Chondrocyte (in vitro differentiated cells): Measurements from ENCODE around the gene TM9SF4. TPM values are rescaled to one million over a fixed set of nuclear protein-coding genes. Genes with fewer than 3 reads are reported as not detected.

Experiments used
- DNase-seq: peaks from one replicate; pipeline ENCODE4 v3.0.0; 2021; ENCODE audit warnings: mixed read lengths, low spot score
- H3K27ac Mint-ChIP-seq: one replicate; pipeline ENCODE4 v1.8.0; 2021; ENCODE audit warnings: mild to moderate bottlenecking, moderate library complexity, mixed read lengths; ENCODE audit not compliant: unreplicated experiment
- H3K27me3 Mint-ChIP-seq: 2 replicates; pipeline ENCODE4 v1.8.0; 2021; ENCODE audit warnings: low read depth, mixed read lengths
- H3K36me3 Mint-ChIP-seq: 2 replicates; pipeline ENCODE4 v1.8.0; 2021; ENCODE audit warnings: low read depth, mixed read lengths
- H3K4me1 Mint-ChIP-seq: 2 replicates; pipeline ENCODE4 v1.8.0; 2021; ENCODE audit warnings: low read depth, mild to moderate bottlenecking, mixed read lengths
- H3K4me3 Mint-ChIP-seq: one replicate; pipeline ENCODE4 v1.8.0; 2021; ENCODE audit warnings: mild to moderate bottlenecking, moderate library complexity, mixed read lengths; ENCODE audit not compliant: unreplicated experiment
- H3K9me3 Mint-ChIP-seq: 2 replicates; pipeline ENCODE4 v1.8.0; 2021; ENCODE audit warnings: low read depth, mixed read lengths
- total RNA-seq: library from RNA; stranded (reverse); gene quantifications from 3 replicates; pipeline ENCODE4 v1.2.1, GENCODE V29; 2021
- TF ChIP-seq, protein P1 (sequence below): fragments of 200-600 bp; sonication (generic); IDR thresholded peaks from 2 replicates; pipeline ENCODE4 v1.5.0; 2021; ENCODE audit warnings: antibody characterized with exemption, mild to moderate bottlenecking, moderate library complexity

Gene TM9SF4
- total RNA-seq, 1 donor from 2014 or later = 83.7 TPM

DNA sequence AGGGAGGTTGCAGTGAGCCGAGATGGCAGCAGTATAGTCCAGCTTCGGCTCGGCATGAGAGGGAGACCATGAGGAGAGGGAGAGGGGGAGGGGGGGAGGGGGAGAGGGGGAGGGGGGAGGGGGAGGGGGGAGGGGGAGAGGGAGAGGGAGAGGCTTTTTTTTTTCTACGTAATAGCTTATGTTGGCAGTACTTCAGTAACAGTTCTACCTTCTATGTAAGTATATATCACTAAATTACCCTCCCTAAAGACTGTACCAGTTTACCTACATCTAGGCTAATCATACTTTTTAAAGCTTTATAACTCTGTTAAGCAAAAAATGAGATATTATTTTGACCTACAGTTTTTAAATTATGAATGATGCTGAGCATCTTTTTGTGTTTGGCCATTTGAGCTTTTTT is 13.6 kb downstream of the TM9SF4 start:
- peaks cover 7% of the 10 kb centered on the region for H3K36me3 Mint-ChIP-seq
- no peaks in the 10 kb centered on the region for H3K27me3 Mint-ChIP-seq
- TF ChIP-seq, protein P1, sequence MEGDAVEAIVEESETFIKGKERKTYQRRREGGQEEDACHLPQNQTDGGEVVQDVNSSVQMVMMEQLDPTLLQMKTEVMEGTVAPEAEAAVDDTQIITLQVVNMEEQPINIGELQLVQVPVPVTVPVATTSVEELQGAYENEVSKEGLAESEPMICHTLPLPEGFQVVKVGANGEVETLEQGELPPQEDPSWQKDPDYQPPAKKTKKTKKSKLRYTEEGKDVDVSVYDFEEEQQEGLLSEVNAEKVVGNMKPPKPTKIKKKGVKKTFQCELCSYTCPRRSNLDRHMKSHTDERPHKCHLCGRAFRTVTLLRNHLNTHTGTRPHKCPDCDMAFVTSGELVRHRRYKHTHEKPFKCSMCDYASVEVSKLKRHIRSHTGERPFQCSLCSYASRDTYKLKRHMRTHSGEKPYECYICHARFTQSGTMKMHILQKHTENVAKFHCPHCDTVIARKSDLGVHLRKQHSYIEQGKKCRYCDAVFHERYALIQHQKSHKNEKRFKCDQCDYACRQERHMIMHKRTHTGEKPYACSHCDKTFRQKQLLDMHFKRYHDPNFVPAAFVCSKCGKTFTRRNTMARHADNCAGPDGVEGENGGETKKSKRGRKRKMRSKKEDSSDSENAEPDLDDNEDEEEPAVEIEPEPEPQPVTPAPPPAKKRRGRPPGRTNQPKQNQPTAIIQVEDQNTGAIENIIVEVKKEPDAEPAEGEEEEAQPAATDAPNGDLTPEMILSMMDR = no peak
- no peaks in the 10 kb centered on the region for H3K9me3 Mint-ChIP-seq
- no peak for DNase-seq
- H3K4me3 Mint-ChIP-seq = no peak overlapping the region
- H3K4me1 Mint-ChIP-seq = no peaks in the 10 kb centered on the region
- H3K27ac Mint-ChIP-seq = no peak overlapping the region

DNA sequence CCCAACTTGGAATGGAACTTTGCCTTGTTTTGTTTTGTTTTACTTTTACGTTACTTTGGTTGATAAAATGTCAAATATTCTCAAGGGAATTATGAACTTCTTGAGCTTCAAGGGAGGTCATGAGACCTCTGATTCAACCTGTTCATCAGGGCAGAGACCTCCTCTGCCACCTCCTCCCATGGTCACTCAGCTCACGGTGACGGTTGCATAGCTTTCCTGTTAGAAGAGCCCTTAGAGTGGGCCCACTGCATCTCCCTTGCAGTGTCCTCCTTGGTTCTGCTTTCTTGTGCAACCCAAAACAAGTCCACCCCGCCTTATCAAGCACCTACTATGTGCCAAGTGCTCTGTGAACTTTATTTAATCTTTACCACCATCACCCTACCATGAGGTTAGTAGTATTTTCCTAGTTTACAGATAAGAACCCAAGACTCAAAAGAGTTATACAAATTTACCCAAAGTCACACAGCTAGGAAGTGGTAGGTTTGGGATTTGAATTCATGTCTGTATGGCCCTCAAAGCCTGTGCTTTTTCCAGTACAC is 15.5 kb downstream of the TM9SF4 start:
- H3K9me3 Mint-ChIP-seq = no peaks in the 10 kb centered on the region

DNA sequence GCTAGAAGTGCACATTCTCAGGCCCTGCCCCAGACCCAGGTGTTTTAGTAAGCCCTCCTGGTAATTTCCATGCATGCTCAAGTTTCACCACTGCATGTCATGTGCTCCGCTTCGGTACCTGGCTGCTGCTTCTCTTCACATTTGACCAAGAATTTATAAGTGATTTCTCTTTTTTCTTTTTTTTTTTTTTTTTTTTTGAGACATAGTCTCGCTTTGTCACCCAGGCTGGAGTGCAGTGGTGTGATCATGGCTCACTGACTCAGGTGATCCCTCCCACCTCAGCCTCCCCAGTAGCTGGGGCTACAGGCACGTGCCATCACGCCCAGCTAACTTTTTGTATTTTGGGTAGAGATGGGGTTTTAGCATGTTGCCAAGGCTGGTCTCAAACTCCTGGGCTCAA is 16.0 kb downstream of the TM9SF4 start:
- no peak for DNase-seq
- Mint-ChIP-seq H3K4me3 (no peak overlapping the region), H3K9me3 (no peaks in the 10 kb centered on the region), H3K27ac (no peak overlapping the region), H3K36me3 (peaks cover 7% of the 10 kb centered on the region), H3K4me1 (peaks cover 6% of the 10 kb centered on the region), H3K27me3 (no peaks in the 10 kb centered on the region)
- TF ChIP-seq, protein P1 = no peak

More for the DNA sequence above, 15.5 kb downstream of the TM9SF4 start:
- Mint-ChIP-seq H3K27me3 (no peaks in the 10 kb centered on the region), H3K4me3 (no peak overlapping the region), H3K4me1 (peaks cover under 1% of the 10 kb centered on the region), H3K36me3 (peaks cover 7% of the 10 kb centered on the region), H3K27ac (no peak overlapping the region)
- TF ChIP-seq, protein P1 = no peak
- DNase-seq = no peak

DNA sequence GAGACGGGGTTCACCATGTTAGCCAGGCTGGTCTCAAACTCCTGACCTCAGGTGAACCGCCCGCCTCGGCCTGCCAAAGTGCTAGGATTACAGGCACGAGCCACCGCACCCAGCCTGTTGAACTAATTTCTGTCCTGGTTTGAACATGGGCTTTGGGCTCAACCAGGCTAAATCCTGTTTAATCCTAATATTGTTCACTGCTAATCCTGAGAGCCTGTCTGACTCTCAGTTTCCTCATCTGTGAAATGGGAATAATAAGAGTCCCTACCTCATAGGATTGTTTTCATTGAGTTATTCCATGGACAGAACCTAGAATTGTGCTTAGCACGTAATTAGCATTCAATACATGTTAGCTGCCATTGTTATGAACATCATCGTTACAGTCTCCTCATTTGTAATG is 17.4 kb downstream of the TM9SF4 start:
- Mint-ChIP-seq H3K36me3 (peaks cover 7% of the 10 kb centered on the region), H3K27me3 (no peaks in the 10 kb centered on the region), H3K9me3 (no peaks in the 10 kb centered on the region), H3K4me1 (peaks cover 10% of the 10 kb centered on the region), H3K27ac (no peak overlapping the region), H3K4me3 (no peak overlapping the region)
- TF ChIP-seq, protein P1 = no peak
- DNase-seq = no peak

DNA sequence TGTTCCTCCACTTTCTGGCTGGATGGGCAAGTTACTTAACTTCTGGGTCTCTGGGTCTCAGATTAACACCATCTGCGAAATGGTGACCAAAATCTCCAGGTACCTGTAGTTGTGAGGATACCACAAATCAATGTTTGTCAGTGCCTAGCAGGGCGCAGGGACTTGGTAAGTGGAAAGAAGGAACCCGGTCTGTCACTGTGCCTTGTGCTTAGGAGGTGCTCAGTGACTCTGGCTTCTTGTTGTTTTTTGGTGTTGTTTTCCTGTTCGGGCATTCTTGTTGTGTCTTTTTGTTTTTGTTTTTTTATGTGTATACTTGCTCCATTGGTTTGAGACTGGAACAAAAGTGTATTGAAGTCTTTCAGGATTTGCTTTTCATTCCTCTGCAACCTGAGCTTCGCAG is 17.8 kb downstream of the TM9SF4 start:
- peaks cover 10% of the 10 kb centered on the region for H3K4me1 Mint-ChIP-seq
- no peak overlapping the region for H3K27ac Mint-ChIP-seq
- peaks cover 9% of the 10 kb centered on the region for H3K36me3 Mint-ChIP-seq
- no peak for DNase-seq
- H3K9me3 Mint-ChIP-seq = no peaks in the 10 kb centered on the region
- no peak overlapping the region for H3K4me3 Mint-ChIP-seq
- H3K27me3 Mint-ChIP-seq = no peaks in the 10 kb centered on the region
- TF ChIP-seq, protein P1 = no peak
